ENCODE measurements around the gene ALPI. TPM values are rescaled to one million over a fixed set of nuclear protein-coding genes. Genes with fewer than 3 reads are reported as not detected.

ALPI gene
- total RNA-seq, 1 experiment from 2014 or later, result not detected

GRCh38 chr2:232438951-232439757 is 16.8 kb upstream of the ALPI start:
- TF ChIP-seq RAD21 (IDR thresholded peaks at IDR 0.05; ENCODE audit: low read depth) (peak; percentile 59), ZNF274 (IDR thresholded peaks at IDR 0.05; ENCODE audit: low read depth, low read length) (no peak)
- TF ChIP-seq, protein P1, sequence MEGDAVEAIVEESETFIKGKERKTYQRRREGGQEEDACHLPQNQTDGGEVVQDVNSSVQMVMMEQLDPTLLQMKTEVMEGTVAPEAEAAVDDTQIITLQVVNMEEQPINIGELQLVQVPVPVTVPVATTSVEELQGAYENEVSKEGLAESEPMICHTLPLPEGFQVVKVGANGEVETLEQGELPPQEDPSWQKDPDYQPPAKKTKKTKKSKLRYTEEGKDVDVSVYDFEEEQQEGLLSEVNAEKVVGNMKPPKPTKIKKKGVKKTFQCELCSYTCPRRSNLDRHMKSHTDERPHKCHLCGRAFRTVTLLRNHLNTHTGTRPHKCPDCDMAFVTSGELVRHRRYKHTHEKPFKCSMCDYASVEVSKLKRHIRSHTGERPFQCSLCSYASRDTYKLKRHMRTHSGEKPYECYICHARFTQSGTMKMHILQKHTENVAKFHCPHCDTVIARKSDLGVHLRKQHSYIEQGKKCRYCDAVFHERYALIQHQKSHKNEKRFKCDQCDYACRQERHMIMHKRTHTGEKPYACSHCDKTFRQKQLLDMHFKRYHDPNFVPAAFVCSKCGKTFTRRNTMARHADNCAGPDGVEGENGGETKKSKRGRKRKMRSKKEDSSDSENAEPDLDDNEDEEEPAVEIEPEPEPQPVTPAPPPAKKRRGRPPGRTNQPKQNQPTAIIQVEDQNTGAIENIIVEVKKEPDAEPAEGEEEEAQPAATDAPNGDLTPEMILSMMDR (IDR thresholded peaks at IDR 0.05 in 2 of 3, conservative IDR thresholded peaks at IDR 0.05 in 1 of 3; ENCODE audit: borderline replicate concordance in 1 of 3, insufficient read depth in 1 of 3, low read depth in 2 of 3, low read length in 2 of 3), result peak in 2 of 3 experiments; percentile 33 to 46; a peak in 3 of 6 replicates

DNA sequence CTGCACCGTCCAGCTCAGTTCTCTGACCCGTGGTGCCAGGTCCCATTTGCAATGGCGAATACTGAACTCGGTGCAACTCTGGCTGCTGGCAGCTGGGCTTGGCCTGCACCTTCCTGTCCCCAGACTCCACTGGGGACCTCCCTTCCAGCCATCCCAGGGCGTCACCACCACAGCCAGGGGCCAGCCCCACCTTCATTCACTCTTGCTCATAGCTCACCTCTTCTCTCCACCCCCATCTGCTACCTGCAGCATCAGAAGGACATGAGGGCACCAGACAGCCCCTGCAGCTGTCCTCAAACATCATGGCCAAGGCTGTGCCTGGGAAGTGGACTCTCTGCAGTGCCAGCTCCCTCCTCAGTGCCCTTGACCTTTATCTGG is 16.2 kb upstream of the ALPI start:
- intact Hi-C loops (cut with micrococcal nuclease), result loop anchor here (1.0 to 5.0 kb wide), 6 partner anchors 73 to 639 kb away; no protein-coding TSS in a partner anchor
- H3K9me2 ChIP-seq (ENCODE audit: insufficient read depth), result no peaks in the 10 kb centered on the region
- no peaks in the 10 kb centered on the region for H3K36me3 ChIP-seq (ENCODE audit: control insufficient read depth in 1 of 2, insufficient read depth in 2 of 2, low read length in 2 of 2)
- H4K20me1 ChIP-seq (ENCODE audit: insufficient read depth), result no peaks in the 10 kb centered on the region
- H3K9ac ChIP-seq (ENCODE audit: low read length), result no peak overlapping the region
- BruUV-seq (replicated peaks), result no TSS peak
- H3K4me2 ChIP-seq (ENCODE audit: low read length), result no peak overlapping the region
- ChIA-PET RAD21 (ENCODE audit: low non-redundant PET in 1 of 2, low total read pairs in 2 of 2, uncharacterized antibody in 2 of 2, unreplicated experiment in 2 of 2) (interaction anchor here in 1 of 2 experiments (1.0 kb wide), 1 partner anchor 72 kb away, joined by 4 read pairs; no protein-coding TSS in a partner anchor), POLR2A (no interaction called here), CTCF (interaction anchor here (1.0 to 2.2 kb wide), 8 partner anchors 13 to 589 kb away, joined by 3 to 14 read pairs (median 6); no protein-coding TSS in a partner anchor)
- no peaks in the 10 kb centered on the region for H3K27me3 ChIP-seq (ENCODE audit: insufficient read depth, low read length)
- ATAC-seq (peak; percentile 23), DNase-seq (ENCODE audit: low read depth, low spot score) (no peak)
- TF ChIP-seq, protein P1 (IDR thresholded peaks at IDR 0.05 in 2 of 3, conservative IDR thresholded peaks at IDR 0.05 in 1 of 3; ENCODE audit: borderline replicate concordance in 1 of 3, insufficient read depth in 1 of 3, low read depth in 2 of 3, low read length in 2 of 3), result peak in 2 of 3 experiments; percentile 23 to 34; a peak in 1 of 6 replicates
- TF ChIP-seq, protein P2, sequence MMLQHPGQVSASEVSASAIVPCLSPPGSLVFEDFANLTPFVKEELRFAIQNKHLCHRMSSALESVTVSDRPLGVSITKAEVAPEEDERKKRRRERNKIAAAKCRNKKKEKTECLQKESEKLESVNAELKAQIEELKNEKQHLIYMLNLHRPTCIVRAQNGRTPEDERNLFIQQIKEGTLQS (IDR thresholded peaks at IDR 0.05), result no peak
- no peak overlapping the region for H3K4me3 ChIP-seq (replicated peaks in 1 of 2; ENCODE audit: low read depth in 1 of 2, low read length in 2 of 2)
- H3K9me3 ChIP-seq (ENCODE audit: control insufficient read depth in 1 of 2, insufficient read depth in 1 of 2, low read depth in 1 of 2, low read length in 2 of 2), result no peaks in the 10 kb centered on the region
- H2AFZ ChIP-seq (ENCODE audit: low read depth, low read length, poor library complexity, severe bottlenecking), result no peak overlapping the region
- no peak overlapping the region for H3K27ac ChIP-seq (ENCODE audit: low read depth, low read length)
- H3K4me1 ChIP-seq (ENCODE audit: control insufficient read depth in 1 of 2, insufficient read depth in 2 of 2, low read length in 2 of 2), result peaks cover 0 to 12% of the 10 kb centered on the region in 2 experiments; a peak in 2 of 4 replicates
- H3K79me2 ChIP-seq (ENCODE audit: insufficient read depth, low read length), result no peaks in the 10 kb centered on the region

More at GRCh38 chr2:232438951-232439757, 16.8 kb upstream of the ALPI start:
- peak; percentile 80 for ATAC-seq
- CTCF ChIA-PET, result interaction anchor here (1.0 to 2.2 kb wide), 8 partner anchors 13 to 589 kb away, joined by 3 to 14 read pairs (median 6); no protein-coding TSS in a partner anchor
- RAD21 ChIA-PET (ENCODE audit: low non-redundant PET in 1 of 2, low total read pairs in 2 of 2, uncharacterized antibody in 2 of 2, unreplicated experiment in 2 of 2), result interaction anchor here in 1 of 2 experiments (1.0 kb wide), 1 partner anchor 72 kb away, joined by 4 read pairs; no protein-coding TSS in a partner anchor
- intact Hi-C loops (cut with micrococcal nuclease), result no loop called here
- Histone ChIP-seq H3K79me2 (ENCODE audit: insufficient read depth, low read length) (no peaks in the 10 kb centered on the region), H3K9me3 (ENCODE audit: control insufficient read depth in 1 of 2, insufficient read depth in 1 of 2, low read depth in 1 of 2, low read length in 2 of 2) (no peaks in the 10 kb centered on the region), H3K9me2 (ENCODE audit: insufficient read depth) (no peaks in the 10 kb centered on the region), H2AFZ (ENCODE audit: low read depth, low read length, poor library complexity, severe bottlenecking) (no peak overlapping the region), H4K20me1 (ENCODE audit: insufficient read depth) (no peaks in the 10 kb centered on the region), H3K4me1 (ENCODE audit: control insufficient read depth in 1 of 2, insufficient read depth in 2 of 2, low read length in 2 of 2) (peaks cover 0 to 6% of the 10 kb centered on the region in 2 experiments; a peak in 2 of 4 replicates), H3K4me3 (replicated peaks in 1 of 2; ENCODE audit: low read depth in 1 of 2, low read length in 2 of 2) (no peak overlapping the region), H3K36me3 (ENCODE audit: control insufficient read depth in 1 of 2, insufficient read depth in 2 of 2, low read length in 2 of 2) (no peaks in the 10 kb centered on the region), H3K27me3 (ENCODE audit: insufficient read depth, low read length) (no peaks in the 10 kb centered on the region), H3K4me2 (ENCODE audit: low read length) (no peak overlapping the region), H3K9ac (ENCODE audit: low read length) (no peak overlapping the region), H3K27ac (ENCODE audit: low read depth, low read length) (no peak overlapping the region)
- no peak for DNase-seq (ENCODE audit: low read depth, low spot score)
- no TSS peak for BruUV-seq (replicated peaks)
- POLR2A ChIA-PET, result no interaction called here

Data from HCT116 (cell line).